WI38 (cell line): ENCODE measurements around the gene UNKL.

Experiments used
- H3K4me3 ChIP-seq: 2 replicates; pipeline ENCODE4 v1.5.1; 2011; ENCODE audit warnings: low read depth, mild to moderate bottlenecking, control low read depth, low read length
- TF ChIP-seq, protein P1 (sequence below): IDR thresholded peaks from 2 replicates; pipeline ENCODE4 v1.5.1; 2012; ENCODE audit warnings: low read depth, mild to moderate bottlenecking, control low read depth, low read length

The UNKL gene

DNA sequence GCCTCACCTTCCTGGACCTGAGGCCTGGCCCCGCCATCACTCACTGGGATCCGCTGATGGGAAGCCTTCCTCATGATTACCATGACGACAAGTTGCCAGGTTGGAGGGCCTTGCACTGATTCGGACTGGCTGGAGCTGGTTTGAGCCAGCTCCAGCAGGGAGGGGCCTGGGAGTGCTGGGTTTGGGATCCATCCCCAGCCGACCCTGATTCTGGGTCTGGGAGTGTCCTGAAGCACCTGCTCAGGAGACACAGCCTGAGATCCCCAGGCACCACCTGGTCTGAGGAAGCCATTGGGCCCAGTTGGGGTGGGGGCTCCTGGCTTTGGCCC is 86.9 kb downstream of the UNKL start:
- TF ChIP-seq, protein P1, sequence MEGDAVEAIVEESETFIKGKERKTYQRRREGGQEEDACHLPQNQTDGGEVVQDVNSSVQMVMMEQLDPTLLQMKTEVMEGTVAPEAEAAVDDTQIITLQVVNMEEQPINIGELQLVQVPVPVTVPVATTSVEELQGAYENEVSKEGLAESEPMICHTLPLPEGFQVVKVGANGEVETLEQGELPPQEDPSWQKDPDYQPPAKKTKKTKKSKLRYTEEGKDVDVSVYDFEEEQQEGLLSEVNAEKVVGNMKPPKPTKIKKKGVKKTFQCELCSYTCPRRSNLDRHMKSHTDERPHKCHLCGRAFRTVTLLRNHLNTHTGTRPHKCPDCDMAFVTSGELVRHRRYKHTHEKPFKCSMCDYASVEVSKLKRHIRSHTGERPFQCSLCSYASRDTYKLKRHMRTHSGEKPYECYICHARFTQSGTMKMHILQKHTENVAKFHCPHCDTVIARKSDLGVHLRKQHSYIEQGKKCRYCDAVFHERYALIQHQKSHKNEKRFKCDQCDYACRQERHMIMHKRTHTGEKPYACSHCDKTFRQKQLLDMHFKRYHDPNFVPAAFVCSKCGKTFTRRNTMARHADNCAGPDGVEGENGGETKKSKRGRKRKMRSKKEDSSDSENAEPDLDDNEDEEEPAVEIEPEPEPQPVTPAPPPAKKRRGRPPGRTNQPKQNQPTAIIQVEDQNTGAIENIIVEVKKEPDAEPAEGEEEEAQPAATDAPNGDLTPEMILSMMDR, result no peak
- H3K4me3 ChIP-seq, result no peak overlapping the region

DNA sequence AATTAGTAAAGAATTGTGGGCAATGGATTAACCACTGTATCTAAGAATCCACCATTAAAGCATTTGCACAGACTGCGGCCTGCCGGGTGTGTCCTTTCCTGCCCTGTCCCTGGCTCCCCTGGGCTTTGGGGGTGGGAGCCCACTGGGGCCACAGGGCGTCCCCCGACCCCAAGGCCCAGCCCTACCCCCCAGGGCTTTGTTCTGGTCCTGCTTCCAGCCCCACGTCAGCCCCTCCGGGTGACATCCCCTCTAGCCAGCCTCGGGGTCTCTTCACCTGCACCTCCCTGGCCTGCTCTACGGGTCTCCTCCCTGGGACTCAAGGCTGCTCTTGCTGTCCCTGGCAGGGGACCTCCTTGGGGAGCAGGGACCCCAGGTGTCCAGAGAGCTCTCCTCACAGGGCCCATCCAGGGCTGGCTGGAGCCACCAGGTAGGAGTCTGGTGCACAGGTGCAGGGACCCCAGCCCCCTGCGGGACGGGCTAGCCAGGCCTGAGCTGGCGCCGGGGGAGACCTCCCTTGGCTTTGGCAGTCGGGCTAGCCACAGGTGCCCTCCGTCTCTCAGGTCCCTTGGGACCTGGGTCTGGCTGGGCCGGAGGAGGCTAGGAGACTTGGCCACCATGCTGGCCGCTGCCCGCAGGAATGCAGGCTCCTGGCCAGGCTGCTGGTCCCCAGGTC is 87.4 kb downstream of the UNKL start:
- TF ChIP-seq, protein P1, result no peak
- no peak overlapping the region for H3K4me3 ChIP-seq

DNA sequence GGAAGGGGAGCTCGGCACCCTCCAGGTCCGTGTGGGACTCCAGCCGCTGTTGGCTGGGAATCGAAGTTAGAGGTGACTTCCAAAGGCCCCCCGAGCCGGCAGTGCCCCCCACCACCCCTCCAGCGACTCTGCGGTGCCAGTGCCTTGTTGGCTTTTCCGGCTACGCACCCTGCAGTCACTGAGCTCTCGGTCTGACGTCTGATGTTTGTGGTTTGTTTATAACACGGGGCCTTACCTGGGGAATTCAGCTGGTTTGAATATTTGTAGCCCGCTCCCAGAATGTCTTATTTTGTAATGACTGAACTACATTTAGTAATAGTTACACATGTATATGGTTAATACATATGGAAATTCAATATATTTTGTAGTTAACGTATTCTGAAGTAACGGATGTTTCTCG is 88.1 kb downstream of the UNKL start:
- no peak overlapping the region for H3K4me3 ChIP-seq
- TF ChIP-seq, protein P1, result no peak

DNA sequence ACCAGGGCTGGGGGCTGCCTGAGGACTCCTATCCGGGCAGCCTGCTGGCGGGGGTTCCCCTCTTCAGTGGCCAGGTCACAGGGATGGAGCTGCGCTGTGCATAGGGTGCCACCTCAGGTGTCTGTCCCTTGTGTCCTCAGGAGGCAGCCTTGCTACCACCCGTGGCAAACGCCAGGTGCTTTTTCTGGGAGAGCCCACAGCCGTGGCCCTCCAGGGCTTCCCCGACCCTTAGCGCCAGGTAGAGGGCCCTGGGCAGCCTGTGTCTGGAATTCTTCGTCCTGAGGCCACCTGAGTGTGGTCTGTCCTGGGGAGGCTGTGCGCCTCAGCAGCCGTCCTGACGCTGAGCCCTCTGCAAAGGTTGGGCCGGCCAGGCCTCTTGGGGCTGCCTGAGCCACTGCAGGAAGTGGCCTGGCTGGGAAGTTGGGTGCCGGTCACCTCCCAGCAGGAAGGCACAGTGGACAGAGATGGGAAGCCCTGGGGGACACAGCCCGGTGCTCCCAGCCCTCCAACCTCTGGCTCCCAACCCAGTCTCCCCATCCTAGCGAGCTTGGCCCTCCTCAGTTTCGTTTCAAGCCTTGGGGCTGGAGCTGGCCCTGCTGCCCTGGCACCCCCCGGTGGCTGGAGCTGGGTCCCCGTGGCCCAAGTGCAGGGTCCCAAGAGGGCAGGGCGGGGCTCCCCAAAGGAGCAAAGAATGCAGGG is 88.7 kb downstream of the UNKL start:
- TF ChIP-seq, protein P1, result no peak
- no peak overlapping the region for H3K4me3 ChIP-seq

DNA sequence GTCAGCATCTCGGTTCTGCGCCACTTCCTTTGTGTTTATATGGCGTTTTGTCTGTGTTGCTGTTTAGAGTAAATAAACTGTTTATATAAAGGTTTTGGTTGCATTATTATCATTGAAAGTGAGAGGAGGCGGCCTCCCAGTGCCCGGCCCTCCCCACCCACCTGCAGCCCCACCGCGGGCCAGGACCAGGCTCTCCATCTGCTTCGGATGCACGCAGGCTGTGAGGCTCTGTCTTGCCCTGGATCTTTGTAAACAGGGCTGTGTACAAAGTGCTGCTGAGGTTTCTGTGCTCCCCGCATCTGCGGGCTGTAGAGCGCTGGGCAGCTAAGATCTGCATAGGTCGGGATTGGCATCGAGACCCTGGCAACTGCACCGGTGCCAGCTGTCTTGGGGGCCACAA is 89.2 kb downstream of the UNKL start:
- TF ChIP-seq, protein P1, result no peak
- no peak overlapping the region for H3K4me3 ChIP-seq

DNA sequence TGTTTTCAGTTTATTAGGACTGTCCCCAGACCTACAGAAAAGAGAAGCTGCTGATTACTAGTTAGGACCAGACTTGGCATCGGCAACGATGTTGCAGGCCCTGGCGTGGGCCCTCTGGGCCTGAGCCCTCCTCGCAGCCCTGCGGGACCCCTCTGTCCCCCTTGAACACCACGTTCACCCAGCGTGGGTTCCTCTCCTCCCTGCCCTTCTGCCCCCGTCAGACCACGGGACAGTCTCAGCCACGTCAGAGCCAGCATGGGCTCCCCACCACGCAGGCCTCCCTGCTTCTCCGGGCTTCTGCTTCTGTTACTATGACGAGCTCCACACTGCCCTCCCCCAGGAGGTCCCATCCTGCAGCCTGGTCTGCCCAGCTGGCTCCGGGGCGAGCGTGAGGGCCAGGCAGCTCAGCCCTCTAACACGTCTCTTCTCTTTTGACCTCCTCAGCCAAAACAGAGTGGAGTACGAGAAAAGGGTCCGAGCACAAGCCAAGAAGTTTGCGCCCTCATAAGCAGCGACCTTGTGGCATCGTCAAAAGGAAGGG is 90.1 kb downstream of the UNKL start:
- no peak overlapping the region for H3K4me3 ChIP-seq
- TF ChIP-seq, protein P1, result no peak
